ENCODE measurements around the gene FAM227B.

- TF ChIP-seq, protein P1, sequence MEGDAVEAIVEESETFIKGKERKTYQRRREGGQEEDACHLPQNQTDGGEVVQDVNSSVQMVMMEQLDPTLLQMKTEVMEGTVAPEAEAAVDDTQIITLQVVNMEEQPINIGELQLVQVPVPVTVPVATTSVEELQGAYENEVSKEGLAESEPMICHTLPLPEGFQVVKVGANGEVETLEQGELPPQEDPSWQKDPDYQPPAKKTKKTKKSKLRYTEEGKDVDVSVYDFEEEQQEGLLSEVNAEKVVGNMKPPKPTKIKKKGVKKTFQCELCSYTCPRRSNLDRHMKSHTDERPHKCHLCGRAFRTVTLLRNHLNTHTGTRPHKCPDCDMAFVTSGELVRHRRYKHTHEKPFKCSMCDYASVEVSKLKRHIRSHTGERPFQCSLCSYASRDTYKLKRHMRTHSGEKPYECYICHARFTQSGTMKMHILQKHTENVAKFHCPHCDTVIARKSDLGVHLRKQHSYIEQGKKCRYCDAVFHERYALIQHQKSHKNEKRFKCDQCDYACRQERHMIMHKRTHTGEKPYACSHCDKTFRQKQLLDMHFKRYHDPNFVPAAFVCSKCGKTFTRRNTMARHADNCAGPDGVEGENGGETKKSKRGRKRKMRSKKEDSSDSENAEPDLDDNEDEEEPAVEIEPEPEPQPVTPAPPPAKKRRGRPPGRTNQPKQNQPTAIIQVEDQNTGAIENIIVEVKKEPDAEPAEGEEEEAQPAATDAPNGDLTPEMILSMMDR (IDR thresholded peaks at IDR 0.05): no peak
- TF ChIP-seq POLR2AphosphoS5 (IDR thresholded peaks at IDR 0.05): no peak
- TF ChIP-seq POLR2A (IDR thresholded peaks at IDR 0.05): no peak
- no peak for TF ChIP-seq EP300 (IDR thresholded peaks at IDR 0.05; ENCODE audit: low read depth)
Observed at GRCh38 chr15:49466119-49466518, 154.5 kb downstream of the FAM227B start.
